GM12873 (cell line): ENCODE measurements around the gene RUNX2.

Experiments
- CTCF ChIP-seq: IDR thresholded peaks from 2 replicates; pipeline ENCODE4 v1.5.1; 2012; ENCODE audit warnings: low read depth, mild to moderate bottlenecking, moderate library complexity, low read length, control low read depth; ENCODE audit not compliant: insufficient read depth; ENCODE audit errors: missing control alignments

RUNX2 gene

GRCh38 chr6:45658958-45659357 lies 330.8 kb downstream of the RUNX2 start:
- no peak for TF ChIP-seq CTCF

- no peak for TF ChIP-seq CTCF
These were observed 333.5 kb downstream of the RUNX2 start for GRCh38 chr6:45661661-45662060.

- no peak for TF ChIP-seq CTCF
These were observed 335.4 kb downstream of the RUNX2 start for GRCh38 chr6:45663251-45664221.

- TF ChIP-seq CTCF = no peak
These were observed 336.6 kb downstream of the RUNX2 start for GRCh38 chr6:45664707-45665106.

GRCh38 chr6:45665859-45666258 lies 337.7 kb downstream of the RUNX2 start:
- TF ChIP-seq CTCF = no peak

- TF ChIP-seq CTCF = no peak
These were observed 338.7 kb downstream of the RUNX2 start for GRCh38 chr6:45666846-45667245.

- no peak for TF ChIP-seq CTCF
These were observed 339.2 kb downstream of the RUNX2 start for GRCh38 chr6:45667300-45667699.
